Fibroblast of lung (primary cell): Measurements from ENCODE around the gene PRR16. TPM values are rescaled to one million over a fixed set of nuclear protein-coding genes. Genes with fewer than 3 reads are reported as not detected.

Source experiments
- DNase-seq, 2 donors: peaks; one replicate each; pipeline versions ENCODE4 v3.0.0 to v3.0.0-alpha.2; 2010; ENCODE audit warnings: low read depth in 2 of 2
- H2AFZ ChIP-seq: 2 replicates; pipeline ENCODE4 v1.5.1; 2012; ENCODE audit warnings: low read length, control low read depth, inconsistent platforms
- H3K27ac ChIP-seq: 2 replicates; pipeline ENCODE4 v1.5.1; 2011; ENCODE audit warnings: low read length, control low read depth; ENCODE audit not compliant: insufficient read depth
- H3K27me3 ChIP-seq: 2 replicates; pipeline ENCODE4 v1.5.1; 2011; ENCODE audit warnings: mild to moderate bottlenecking, low read length; ENCODE audit not compliant: control insufficient read depth, insufficient read depth
- H3K36me3 ChIP-seq: 2 replicates; pipeline ENCODE4 v1.5.1; 2011; ENCODE audit warnings: low read length; ENCODE audit not compliant: control insufficient read depth, insufficient read depth
- H3K4me1 ChIP-seq: 2 replicates; pipeline ENCODE4 v1.5.1; 2011; ENCODE audit warnings: low read length; ENCODE audit not compliant: control insufficient read depth, insufficient read depth; ENCODE audit errors: extremely low read depth
- H3K4me2 ChIP-seq: 2 replicates; pipeline ENCODE4 v1.5.1; 2011; ENCODE audit warnings: low read length, control low read depth; ENCODE audit not compliant: insufficient read depth; ENCODE audit errors: extremely low read depth
- H3K4me3 ChIP-seq, 4 experiments: fragments of 200-600 bp in 1 of 4; sonication (generic) in 1 of 4; replicated peaks in 1 of 4; 2 replicates each; pipeline ENCODE4 v1.5.1; 2011 to 2016; ENCODE audit warnings: low read length in 4 of 4, low read depth in 3 of 4, mild to moderate bottlenecking in 3 of 4, control low read depth in 2 of 4, inconsistent platforms in 1 of 4, mixed read lengths in 1 of 4; ENCODE audit not compliant: insufficient read depth in 1 of 4; ENCODE audit errors: control extremely low read depth in 1 of 4
- H3K79me2 ChIP-seq: 2 replicates; pipeline ENCODE4 v1.5.1; 2012; ENCODE audit warnings: mild to moderate bottlenecking, low read length, inconsistent platforms; ENCODE audit not compliant: control insufficient read depth, insufficient read depth
- H3K9ac ChIP-seq: 2 replicates; pipeline ENCODE4 v1.5.1; 2011; ENCODE audit warnings: mild to moderate bottlenecking, low read length, control low read depth; ENCODE audit not compliant: insufficient read depth
- H3K9me3 ChIP-seq: 2 replicates; pipeline ENCODE4 v1.5.1; 2012; ENCODE audit warnings: low read depth, low read length; ENCODE audit not compliant: control insufficient read depth, insufficient read depth
- H4K20me1 ChIP-seq: 2 replicates; pipeline ENCODE4 v1.5.1; 2011; ENCODE audit warnings: low read length; ENCODE audit not compliant: control insufficient read depth, insufficient read depth; ENCODE audit errors: extremely low read depth
- CTCF ChIP-seq, 2 donors: IDR thresholded peaks in 1 of 2; conservative IDR thresholded peaks in 1 of 2; 1 replicate in 1 of 2; 2 replicates in 1 of 2; pipeline ENCODE4 v1.5.1; 2011 to 2012; ENCODE audit warnings: low read length in 2 of 2, control low read depth in 1 of 2, inconsistent platforms in 1 of 2, low read depth in 1 of 2, mild to moderate bottlenecking in 1 of 2
- EZH2 ChIP-seq: IDR thresholded peaks from 2 replicates; pipeline ENCODE4 v1.5.1; 2012; ENCODE audit warnings: low read length, control low read depth, mild to moderate bottlenecking; ENCODE audit errors: missing control alignments
- polyA plus RNA-seq, 2 donors: library from polyadenylated mRNA; depleted of rRNA in 1 of 2; stranded (reverse) in 1 of 2; unstranded in 1 of 2; fragments of >200 nt; gene quantifications; 2 replicates each; pipeline ENCODE4 v1.2.1, GENCODE V29; 2011 to 2012; ENCODE audit warnings: missing spikeins in 1 of 2
- total RNA-seq: library from RNA; depleted of rRNA; stranded (reverse); fragments of >200 nt; gene quantifications from 2 replicates; pipeline ENCODE4 v1.2.1, GENCODE V29; 2014

The PRR16 gene
- total and polyA plus RNA-seq, 2 donors (not counting 1 experiment from before 2014, with no cell fraction given): 7.3 to 44.6 TPM

- Histone ChIP-seq H3K4me3 (no peak overlapping the region), H3K9ac (no peak overlapping the region), H3K9me3 (no peaks in the 10 kb centered on the region), H3K4me2 (no peak overlapping the region), H3K4me1 (peaks cover 7% of the 10 kb centered on the region), H4K20me1 (no peaks in the 10 kb centered on the region), H3K79me2 (no peaks in the 10 kb centered on the region), H3K27me3 (no peaks in the 10 kb centered on the region), H3K36me3 (no peaks in the 10 kb centered on the region), H3K27ac (no peak overlapping the region), H2AFZ (no peak overlapping the region)
- TF ChIP-seq CTCF (conservative IDR thresholded peaks at IDR 0.05 in 1 of 2, IDR thresholded peaks at IDR 0.05 in 1 of 2; ENCODE audit: low read depth in 1 of 2, low read length in 2 of 2) (no peak), EZH2 (no peak)
- DNase-seq: peak in 1 of 2 donors; percentile 51
Measured at GRCh38 chr5:120449501-120449900, 14.6 kb upstream of the PRR16 start.

- peaks cover 5% of the 10 kb centered on the region for H3K4me1 ChIP-seq
- no peak overlapping the region for H3K9ac ChIP-seq
- H3K27ac ChIP-seq: no peak overlapping the region
- no peak overlapping the region for H2AFZ ChIP-seq
- H3K4me3 ChIP-seq: no peak overlapping the region
- H3K4me2 ChIP-seq: no peak overlapping the region
- no peaks in the 10 kb centered on the region for H3K9me3 ChIP-seq
- H3K27me3 ChIP-seq: no peaks in the 10 kb centered on the region
- DNase-seq: no peak
- TF ChIP-seq CTCF (conservative IDR thresholded peaks at IDR 0.05 in 1 of 2, IDR thresholded peaks at IDR 0.05 in 1 of 2; ENCODE audit: low read depth in 1 of 2, low read length in 2 of 2) (no peak), EZH2 (no peak)
- H3K36me3 ChIP-seq: no peaks in the 10 kb centered on the region
- H4K20me1 ChIP-seq: no peaks in the 10 kb centered on the region
- no peaks in the 10 kb centered on the region for H3K79me2 ChIP-seq
Measured at GRCh38 chr5:120450910-120451309, 13.2 kb upstream of the PRR16 start.

GRCh38 chr5:120451445-120451844 is 12.7 kb upstream of the PRR16 start:
- Histone ChIP-seq H2AFZ (no peak overlapping the region), H3K4me3 (no peak overlapping the region), H3K4me2 (no peak overlapping the region), H3K27ac (no peak overlapping the region), H3K27me3 (no peaks in the 10 kb centered on the region), H4K20me1 (no peaks in the 10 kb centered on the region), H3K4me1 (peaks cover 5% of the 10 kb centered on the region), H3K9ac (no peak overlapping the region), H3K79me2 (no peaks in the 10 kb centered on the region), H3K36me3 (no peaks in the 10 kb centered on the region), H3K9me3 (no peaks in the 10 kb centered on the region)
- no peak for DNase-seq
- TF ChIP-seq CTCF (conservative IDR thresholded peaks at IDR 0.05 in 1 of 2, IDR thresholded peaks at IDR 0.05 in 1 of 2; ENCODE audit: low read depth in 1 of 2, low read length in 2 of 2) (no peak), EZH2 (no peak)
